Esophagus muscularis mucosa (tissue), 4 donors: ENCODE results near the gene PRPH. TPM values are rescaled to one million over a fixed set of nuclear protein-coding genes. Genes with fewer than 3 reads are reported as not detected.

ENCODE experiments used
- DNase-seq: peaks from one replicate; pipeline ENCODE4 v3.0.0-alpha.2; 2017; ENCODE audit errors: extremely low spot score
- H3K27ac ChIP-seq, 4 donors: fragments of 200-600 bp; sonication (generic); replicated peaks in 1 of 4; 1 replicate in 3 of 4; 2 replicates in 1 of 4; pipeline ENCODE4 v1.5.1; 2016 to 2019; ENCODE audit warnings: mild to moderate bottlenecking in 1 of 4
- H3K27me3 ChIP-seq, 4 donors: fragments of 200-600 bp; sonication (generic); one replicate each; pipeline versions ENCODE4 v1.5.1 to v1.6.0; 2016 to 2019
- H3K36me3 ChIP-seq, 4 donors: fragments of 200-600 bp; sonication (generic); one replicate each; pipeline ENCODE4 v1.5.1; 2016 to 2019
- H3K4me1 ChIP-seq, 4 donors: fragments of 200-600 bp; sonication (generic); one replicate each; pipeline ENCODE4 v1.5.1; 2016 to 2019
- H3K4me3 ChIP-seq, 4 donors: fragments of 200-600 bp; sonication (generic); 1 replicate in 2 of 4; 2 replicates in 2 of 4; pipeline ENCODE4 v1.5.1; 2016 to 2019; ENCODE audit warnings: mild to moderate bottlenecking in 4 of 4, moderate library complexity in 1 of 4
- H3K9me3 ChIP-seq, 4 donors: fragments of 200-600 bp; sonication (generic); 1 replicate in 3 of 4; 2 replicates in 1 of 4; pipeline ENCODE4 v1.5.1; 2016 to 2019
- EP300 ChIP-seq: sonication (generic); formaldehyde crosslinking; IDR thresholded peaks from one replicate; pipeline ENCODE4 v1.6.1; 2017; ENCODE audit warnings: antibody characterized with exemption
- POLR2A ChIP-seq: fragments of 450-650 bp; IDR thresholded peaks from one replicate; pipeline ENCODE4 v1.6.1; 2017; ENCODE audit warnings: antibody characterized with exemption, moderate library complexity, mild to moderate bottlenecking, low read depth
- POLR2AphosphoS5 ChIP-seq, 2 donors: sonication (generic); formaldehyde crosslinking; IDR thresholded peaks; one replicate each; pipeline ENCODE4 v1.6.1; 2017; ENCODE audit warnings: antibody characterized with exemption in 2 of 2
- WGBS: methylation state at CpG from one replicate; pipeline ENCODE4 v1.1.5; 2018; 5-methylcytosine and 5-hydroxymethylcytosine counted together
- intact Hi-C: fragments of 100-400 bp; cut with DNase I; formaldehyde crosslinking; loops from one replicate; pipeline ENCODE4 v1.15.1; 2023
- total RNA-seq, 4 donors: library from RNA; depleted of rRNA; stranded (reverse); fragments of >200 nt; gene quantifications; one replicate each; pipeline versions ENCODE4 v1.1.0 to v1.2.1, GENCODE V29; 2016
- TF ChIP-seq, protein P1 (sequence below), 3 experiments: fragments of 200-600 bp in 2 of 3; fragments of 450-650 bp in 1 of 3; sonication (generic) in 2 of 3; IDR thresholded peaks; one replicate each; pipeline ENCODE4 v1.5.1; 2017 to 2019; ENCODE audit warnings: antibody characterized with exemption in 3 of 3, mild to moderate bottlenecking in 2 of 3, moderate library complexity in 1 of 3

The PRPH gene
- total RNA-seq, 4 donors from 2014 or later, result 9.9 to 24.5 (median 10.4) TPM

DNA sequence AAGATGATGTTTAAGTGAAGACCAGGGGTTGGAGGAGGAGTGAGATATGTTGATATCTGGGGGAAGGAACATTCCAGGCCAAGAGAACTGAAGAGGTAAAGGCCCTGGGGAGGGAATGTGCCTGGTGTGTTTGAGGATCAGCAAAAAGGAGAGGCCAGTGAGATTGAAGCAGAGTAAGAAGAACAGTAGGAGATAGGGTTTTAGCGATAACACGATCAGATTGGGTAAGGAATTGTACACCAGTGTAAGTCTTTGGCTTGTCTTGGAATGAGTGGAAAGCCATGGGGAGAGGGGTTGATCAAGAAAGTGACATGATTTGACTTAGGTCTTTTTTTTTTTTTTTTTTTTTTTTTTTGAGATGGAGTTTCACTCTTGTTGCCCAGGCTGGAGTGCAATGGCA is 32.9 kb downstream of the PRPH start:
- Histone ChIP-seq H3K9me3 (no peaks in the 10 kb centered on the region), H3K4me3 (no peak overlapping the region), H3K4me1 (peaks cover 13 to 23% (median 16%) of the 10 kb centered on the region in 4 donors), H3K27me3 (peaks cover 0 to 40% (median 7%) of the 10 kb centered on the region in 4 donors), H3K27ac (no peak overlapping the region), H3K36me3 (no peaks in the 10 kb centered on the region)
- TF ChIP-seq, protein P1, sequence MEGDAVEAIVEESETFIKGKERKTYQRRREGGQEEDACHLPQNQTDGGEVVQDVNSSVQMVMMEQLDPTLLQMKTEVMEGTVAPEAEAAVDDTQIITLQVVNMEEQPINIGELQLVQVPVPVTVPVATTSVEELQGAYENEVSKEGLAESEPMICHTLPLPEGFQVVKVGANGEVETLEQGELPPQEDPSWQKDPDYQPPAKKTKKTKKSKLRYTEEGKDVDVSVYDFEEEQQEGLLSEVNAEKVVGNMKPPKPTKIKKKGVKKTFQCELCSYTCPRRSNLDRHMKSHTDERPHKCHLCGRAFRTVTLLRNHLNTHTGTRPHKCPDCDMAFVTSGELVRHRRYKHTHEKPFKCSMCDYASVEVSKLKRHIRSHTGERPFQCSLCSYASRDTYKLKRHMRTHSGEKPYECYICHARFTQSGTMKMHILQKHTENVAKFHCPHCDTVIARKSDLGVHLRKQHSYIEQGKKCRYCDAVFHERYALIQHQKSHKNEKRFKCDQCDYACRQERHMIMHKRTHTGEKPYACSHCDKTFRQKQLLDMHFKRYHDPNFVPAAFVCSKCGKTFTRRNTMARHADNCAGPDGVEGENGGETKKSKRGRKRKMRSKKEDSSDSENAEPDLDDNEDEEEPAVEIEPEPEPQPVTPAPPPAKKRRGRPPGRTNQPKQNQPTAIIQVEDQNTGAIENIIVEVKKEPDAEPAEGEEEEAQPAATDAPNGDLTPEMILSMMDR (IDR thresholded peaks at IDR 0.05), result no peak
- TF ChIP-seq POLR2AphosphoS5 (IDR thresholded peaks at IDR 0.05) (no peak), EP300 (no peak), POLR2A (no peak)
- DNase-seq, result no peak
- WGBS, result 94% methylated on average over 2 of the region's 2 CpGs
- intact Hi-C loops, result no loop called here

GRCh38 chr12:49328816-49329215 is 33.9 kb downstream of the PRPH start:
- intact Hi-C loops, result no loop called here
- H3K4me3 ChIP-seq, result no peak overlapping the region
- H3K4me1 ChIP-seq, result peaks cover 7 to 22% (median 15%) of the 10 kb centered on the region in 4 donors
- H3K27ac ChIP-seq, result no peak overlapping the region
- DNase-seq, result no peak
- H3K27me3 ChIP-seq, result peaks cover 0 to 49% (median 15%) of the 10 kb centered on the region in 4 donors
- 92% methylated on average over 12 of the region's 12 CpGs for WGBS
- no peaks in the 10 kb centered on the region for H3K36me3 ChIP-seq
- no peaks in the 10 kb centered on the region for H3K9me3 ChIP-seq
- TF ChIP-seq EP300 (no peak), POLR2AphosphoS5 (IDR thresholded peaks at IDR 0.05) (no peak), POLR2A (no peak)
- TF ChIP-seq, protein P1 (IDR thresholded peaks at IDR 0.05), result no peak

- Histone ChIP-seq H3K4me1 (peaks cover 7 to 21% (median 15%) of the 10 kb centered on the region in 4 donors), H3K9me3 (no peaks in the 10 kb centered on the region), H3K27ac (no peak overlapping the region), H3K27me3 (peaks cover 0 to 62% (median 28%) of the 10 kb centered on the region in 4 donors), H3K4me3 (no peak overlapping the region), H3K36me3 (no peaks in the 10 kb centered on the region)
- DNase-seq, result no peak
- WGBS, result 96% methylated on average over 5 of the region's 7 CpGs
- TF ChIP-seq, protein P1 (IDR thresholded peaks at IDR 0.05), result no peak
- TF ChIP-seq EP300 (no peak), POLR2A (no peak), POLR2AphosphoS5 (IDR thresholded peaks at IDR 0.05) (no peak)
- intact Hi-C loops, result no loop called here
These were observed 35.2 kb downstream of the PRPH start for GRCh38 chr12:49330032-49330619.

- WGBS, result 81% methylated on average over 7 of the region's 14 CpGs
- peaks cover under 1 to 69% (median 35%) of the 10 kb centered on the region in 4 donors for H3K27me3 ChIP-seq
- no peak for DNase-seq
- H3K4me1 ChIP-seq, result peaks cover 7 to 24% (median 15%) of the 10 kb centered on the region in 4 donors
- TF ChIP-seq, protein P1 (IDR thresholded peaks at IDR 0.05), result no peak
- no peak for TF ChIP-seq POLR2A
- no peak for TF ChIP-seq EP300
- TF ChIP-seq POLR2AphosphoS5 (IDR thresholded peaks at IDR 0.05), result no peak
- no peaks in the 10 kb centered on the region for H3K9me3 ChIP-seq
- intact Hi-C loops, result no loop called here
- no peak overlapping the region for H3K27ac ChIP-seq
- no peaks in the 10 kb centered on the region for H3K36me3 ChIP-seq
- H3K4me3 ChIP-seq, result no peak overlapping the region
These were observed 35.9 kb downstream of the PRPH start for GRCh38 chr12:49330631-49331379.
